K562 (cell line): ENCODE results near the gene TTYH2.

Source experiments
- CAMTA2 ChIP-seq: fragments of 250-450 bp; sonication (Bioruptor Pico); conservative IDR thresholded peaks from 2 replicates; pipeline ENCODE4 v1.5.1; 2022
- CEBPB ChIP-seq: fragments of 450-650 bp; IDR thresholded peaks from 2 replicates; pipeline ENCODE4 v1.6.1; 2016; ENCODE audit warnings: missing genetic modification characterization, missing compliant biosample characterization
- E2F4 ChIP-seq: sonication (generic); formaldehyde crosslinking; IDR thresholded peaks from 2 replicates; pipeline ENCODE4 v1.8.0; 2022; ENCODE audit warnings: mild to moderate bottlenecking, low read depth, missing genetic modification reagents
- EGR1 ChIP-seq: fragments of 450-650 bp; conservative IDR thresholded peaks from 2 replicates; pipeline ENCODE4 v1.6.1; 2017; ENCODE audit warnings: mild to moderate bottlenecking
- EP300 ChIP-seq: IDR thresholded peaks from 2 replicates; pipeline ENCODE4 v1.6.1; 2012; ENCODE audit warnings: low read length, improper control_type of control experiment
- JUN ChIP-seq, 2 experiments: sonication (generic) in 1 of 2; formaldehyde crosslinking in 1 of 2; IDR thresholded peaks; 2 replicates each; pipeline versions ENCODE4 v1.6.1 to v1.8.0; 2012 to 2022; ENCODE audit warnings: borderline replicate concordance in 2 of 2, mild to moderate bottlenecking in 2 of 2, improper control_type of control experiment in 1 of 2, low read depth in 1 of 2, low read length in 1 of 2, missing genetic modification reagents in 1 of 2
- LARP7 ChIP-seq: fragments of 450-650 bp; IDR thresholded peaks from 2 replicates; pipeline ENCODE4 v1.6.1; 2016
- RBM22 ChIP-seq: fragments of 200-400 bp; formaldehyde crosslinking; IDR thresholded peaks from 2 replicates; pipeline ENCODE4 v1.6.1; 2018; ENCODE audit warnings: low read length, low read depth; ENCODE audit not compliant: poor library complexity, severe bottlenecking
- SETDB1 ChIP-seq: IDR thresholded peaks from one replicate; pipeline ENCODE4 v1.6.1; 2012; ENCODE audit warnings: low read length, control low read depth, inconsistent platforms
- ZKSCAN1 ChIP-seq: fragments of 150-350 bp; IDR thresholded peaks from 2 replicates; pipeline ENCODE4 v1.6.1; 2016; ENCODE audit warnings: low read depth, low read length
- ZNF174 ChIP-seq: fragments of 250-450 bp; sonication (Bioruptor Pico); IDR thresholded peaks from 2 replicates; pipeline ENCODE4 v1.4.0; 2020; ENCODE audit warnings: mild to moderate bottlenecking
- TF ChIP-seq, protein P1 (sequence below): sonication (generic); formaldehyde crosslinking; IDR thresholded peaks from 2 replicates; pipeline ENCODE4 v1.4.0; 2020; ENCODE audit warnings: mild to moderate bottlenecking, missing genetic modification reagents
- TF ChIP-seq, protein P2 (sequence below), 3 experiments: IDR thresholded peaks in 2 of 3; conservative IDR thresholded peaks in 1 of 3; 2 replicates each; pipeline ENCODE4 v1.5.1; 2011 to 2012; ENCODE audit warnings: low read length in 3 of 3, mild to moderate bottlenecking in 3 of 3, control low read depth in 2 of 3, improper control_type of control experiment in 1 of 3, inconsistent platforms in 1 of 3, low read depth in 1 of 3, mixed read lengths in 1 of 3, moderate library complexity in 1 of 3; ENCODE audit not compliant: insufficient read depth in 2 of 3
- TF ChIP-seq, protein P3 (sequence below): fragments of 450-650 bp; IDR thresholded peaks from 2 replicates; pipeline ENCODE4 v1.6.1; 2017; ENCODE audit warnings: antibody characterized with exemption, mild to moderate bottlenecking

DNA sequence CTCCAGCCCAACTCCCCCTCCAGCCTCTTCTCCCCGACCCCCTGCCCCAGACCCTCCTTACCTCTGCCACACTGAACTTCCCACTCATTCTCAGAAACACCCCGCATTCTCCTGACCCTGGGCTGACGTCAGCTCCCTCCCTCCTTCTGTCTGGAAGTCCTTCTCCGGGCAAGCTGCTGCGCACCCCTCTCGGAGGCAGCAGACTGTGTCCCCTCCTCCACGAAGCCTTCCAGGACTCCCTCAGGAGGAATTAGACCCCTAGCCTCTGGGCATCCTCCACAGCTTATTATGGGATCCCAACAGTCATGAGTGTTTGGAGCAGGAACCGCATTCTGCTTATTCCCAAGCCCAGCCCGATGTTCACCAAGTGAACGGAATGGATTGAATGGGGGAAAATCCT is 13.3 kb upstream of the TTYH2 start:
- no peak for TF ChIP-seq ZNF174 (CRISPR knock-in tag)
- TF ChIP-seq, protein P1, sequence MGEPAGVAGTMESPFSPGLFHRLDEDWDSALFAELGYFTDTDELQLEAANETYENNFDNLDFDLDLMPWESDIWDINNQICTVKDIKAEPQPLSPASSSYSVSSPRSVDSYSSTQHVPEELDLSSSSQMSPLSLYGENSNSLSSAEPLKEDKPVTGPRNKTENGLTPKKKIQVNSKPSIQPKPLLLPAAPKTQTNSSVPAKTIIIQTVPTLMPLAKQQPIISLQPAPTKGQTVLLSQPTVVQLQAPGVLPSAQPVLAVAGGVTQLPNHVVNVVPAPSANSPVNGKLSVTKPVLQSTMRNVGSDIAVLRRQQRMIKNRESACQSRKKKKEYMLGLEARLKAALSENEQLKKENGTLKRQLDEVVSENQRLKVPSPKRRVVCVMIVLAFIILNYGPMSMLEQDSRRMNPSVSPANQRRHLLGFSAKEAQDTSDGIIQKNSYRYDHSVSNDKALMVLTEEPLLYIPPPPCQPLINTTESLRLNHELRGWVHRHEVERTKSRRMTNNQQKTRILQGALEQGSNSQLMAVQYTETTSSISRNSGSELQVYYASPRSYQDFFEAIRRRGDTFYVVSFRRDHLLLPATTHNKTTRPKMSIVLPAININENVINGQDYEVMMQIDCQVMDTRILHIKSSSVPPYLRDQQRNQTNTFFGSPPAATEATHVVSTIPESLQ (CRISPR knock-in tag): no peak
- TF ChIP-seq, protein P2, sequence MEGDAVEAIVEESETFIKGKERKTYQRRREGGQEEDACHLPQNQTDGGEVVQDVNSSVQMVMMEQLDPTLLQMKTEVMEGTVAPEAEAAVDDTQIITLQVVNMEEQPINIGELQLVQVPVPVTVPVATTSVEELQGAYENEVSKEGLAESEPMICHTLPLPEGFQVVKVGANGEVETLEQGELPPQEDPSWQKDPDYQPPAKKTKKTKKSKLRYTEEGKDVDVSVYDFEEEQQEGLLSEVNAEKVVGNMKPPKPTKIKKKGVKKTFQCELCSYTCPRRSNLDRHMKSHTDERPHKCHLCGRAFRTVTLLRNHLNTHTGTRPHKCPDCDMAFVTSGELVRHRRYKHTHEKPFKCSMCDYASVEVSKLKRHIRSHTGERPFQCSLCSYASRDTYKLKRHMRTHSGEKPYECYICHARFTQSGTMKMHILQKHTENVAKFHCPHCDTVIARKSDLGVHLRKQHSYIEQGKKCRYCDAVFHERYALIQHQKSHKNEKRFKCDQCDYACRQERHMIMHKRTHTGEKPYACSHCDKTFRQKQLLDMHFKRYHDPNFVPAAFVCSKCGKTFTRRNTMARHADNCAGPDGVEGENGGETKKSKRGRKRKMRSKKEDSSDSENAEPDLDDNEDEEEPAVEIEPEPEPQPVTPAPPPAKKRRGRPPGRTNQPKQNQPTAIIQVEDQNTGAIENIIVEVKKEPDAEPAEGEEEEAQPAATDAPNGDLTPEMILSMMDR (IDR thresholded peaks at IDR 0.05 in 2 of 3, conservative IDR thresholded peaks at IDR 0.05 in 1 of 3; ENCODE audit: insufficient read depth in 2 of 3, low read depth in 1 of 3, low read length in 3 of 3): no peak
- TF ChIP-seq CAMTA2: no peak
- TF ChIP-seq RBM22: no peak
- TF ChIP-seq ZKSCAN1: no peak
- TF ChIP-seq SETDB1: no peak
- TF ChIP-seq CEBPB (tag): no peak
- TF ChIP-seq LARP7: no peak
- no peak for TF ChIP-seq E2F4 (CRISPR knock-in tag)
- no peak for TF ChIP-seq EGR1
- TF ChIP-seq EP300: no peak
- TF ChIP-seq JUN (IDR thresholded peaks at IDR 0.05; ENCODE audit: borderline replicate concordance, low read depth, low read length): no peak
- TF ChIP-seq JUN (CRISPR knock-in tag; IDR thresholded peaks at IDR 0.05; ENCODE audit: borderline replicate concordance): no peak
- TF ChIP-seq, protein P3, sequence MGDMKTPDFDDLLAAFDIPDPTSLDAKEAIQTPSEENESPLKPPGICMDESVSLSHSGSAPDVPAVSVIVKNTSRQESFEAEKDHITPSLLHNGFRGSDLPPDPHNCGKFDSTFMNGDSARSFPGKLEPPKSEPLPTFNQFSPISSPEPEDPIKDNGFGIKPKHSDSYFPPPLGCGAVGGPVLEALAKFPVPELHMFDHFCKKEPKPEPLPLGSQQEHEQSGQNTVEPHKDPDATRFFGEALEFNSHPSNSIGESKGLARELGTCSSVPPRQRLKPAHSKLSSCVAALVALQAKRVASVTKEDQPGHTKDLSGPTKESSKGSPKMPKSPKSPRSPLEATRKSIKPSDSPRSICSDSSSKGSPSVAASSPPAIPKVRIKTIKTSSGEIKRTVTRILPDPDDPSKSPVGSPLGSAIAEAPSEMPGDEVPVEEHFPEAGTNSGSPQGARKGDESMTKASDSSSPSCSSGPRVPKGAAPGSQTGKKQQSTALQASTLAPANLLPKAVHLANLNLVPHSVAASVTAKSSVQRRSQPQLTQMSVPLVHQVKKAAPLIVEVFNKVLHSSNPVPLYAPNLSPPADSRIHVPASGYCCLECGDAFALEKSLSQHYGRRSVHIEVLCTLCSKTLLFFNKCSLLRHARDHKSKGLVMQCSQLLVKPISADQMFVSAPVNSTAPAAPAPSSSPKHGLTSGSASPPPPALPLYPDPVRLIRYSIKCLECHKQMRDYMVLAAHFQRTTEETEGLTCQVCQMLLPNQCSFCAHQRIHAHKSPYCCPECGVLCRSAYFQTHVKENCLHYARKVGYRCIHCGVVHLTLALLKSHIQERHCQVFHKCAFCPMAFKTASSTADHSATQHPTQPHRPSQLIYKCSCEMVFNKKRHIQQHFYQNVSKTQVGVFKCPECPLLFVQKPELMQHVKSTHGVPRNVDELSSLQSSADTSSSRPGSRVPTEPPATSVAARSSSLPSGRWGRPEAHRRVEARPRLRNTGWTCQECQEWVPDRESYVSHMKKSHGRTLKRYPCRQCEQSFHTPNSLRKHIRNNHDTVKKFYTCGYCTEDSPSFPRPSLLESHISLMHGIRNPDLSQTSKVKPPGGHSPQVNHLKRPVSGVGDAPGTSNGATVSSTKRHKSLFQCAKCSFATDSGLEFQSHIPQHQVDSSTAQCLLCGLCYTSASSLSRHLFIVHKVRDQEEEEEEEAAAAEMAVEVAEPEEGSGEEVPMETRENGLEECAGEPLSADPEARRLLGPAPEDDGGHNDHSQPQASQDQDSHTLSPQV: no peak
